IPS DF 6.9 (cell line): ENCODE results near the gene DCAF15.

Source experiments
- DNase-seq: peaks from one replicate; pipeline ENCODE4 v3.0.0-alpha.2; 2013; ENCODE audit warnings: low read depth, low spot score
- H3K27ac ChIP-seq: one replicate; pipeline ENCODE4 v1.5.1; 2013; ENCODE audit warnings: low read length, control low read depth
- H3K27me3 ChIP-seq: 2 replicates; pipeline ENCODE4 v1.6.1; 2013; ENCODE audit warnings: mild to moderate bottlenecking, low read length; ENCODE audit not compliant: control insufficient read depth, insufficient read depth
- H3K36me3 ChIP-seq: 2 replicates; pipeline ENCODE4 v1.6.1; 2013; ENCODE audit warnings: low read length; ENCODE audit not compliant: control insufficient read depth, insufficient read depth
- H3K4me1 ChIP-seq: 2 replicates; pipeline ENCODE4 v1.6.1; 2013; ENCODE audit warnings: low read length; ENCODE audit not compliant: control insufficient read depth, insufficient read depth
- H3K4me3 ChIP-seq: 2 replicates; pipeline ENCODE4 v1.5.1; 2013; ENCODE audit warnings: mild to moderate bottlenecking, low read length
- H3K9me3 ChIP-seq: 2 replicates; pipeline ENCODE4 v1.6.1; 2013; ENCODE audit warnings: low read length, inconsistent platforms; ENCODE audit not compliant: control insufficient read depth, insufficient read depth
- WGBS: extraction: QIAGEN DNeasy Blood & Tissue Kit; methylation state at CpG from one replicate; pipeline ENCODE4 v1.1.7; 2013; ENCODE audit warnings: mixed read lengths, missing lambda C conversion rate; ENCODE audit not compliant: insufficient read length, insufficient coverage; 5-methylcytosine and 5-hydroxymethylcytosine counted together

The DCAF15 gene

DNA sequence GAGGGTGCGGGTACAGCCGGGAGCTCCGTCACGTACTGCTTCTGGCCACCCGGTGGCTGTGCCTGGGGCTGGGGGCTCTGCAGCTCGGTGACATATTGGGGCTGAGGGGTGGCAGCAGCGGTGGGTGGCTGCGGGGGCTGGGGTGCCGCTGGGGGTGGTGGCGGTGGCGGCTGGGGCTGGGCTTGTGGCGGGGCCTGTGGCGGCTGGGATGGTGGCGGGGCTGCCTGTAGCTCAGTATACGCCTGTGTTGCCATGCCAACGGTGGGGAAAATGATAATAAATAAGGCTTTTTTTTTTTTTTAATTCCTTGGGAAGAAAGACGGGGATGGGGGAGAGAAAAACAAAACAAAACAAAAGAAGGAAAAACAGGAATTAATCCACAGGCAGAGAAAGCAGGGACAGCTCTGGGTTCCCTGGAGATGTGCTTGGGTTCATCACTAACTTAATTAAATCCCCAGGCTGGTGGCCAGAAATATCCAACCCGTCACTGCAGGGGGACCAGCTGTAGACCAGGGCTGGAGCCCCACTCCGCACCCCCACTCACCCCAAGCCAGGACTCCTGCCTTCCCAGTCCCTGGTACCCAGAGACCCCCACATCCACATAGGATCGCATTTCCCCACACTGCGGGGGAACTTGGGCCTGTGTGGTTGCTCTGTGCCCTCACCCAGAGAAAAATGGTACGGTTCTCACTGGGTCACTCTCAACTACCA is 41.4 kb downstream of the DCAF15 start:
- H3K9me3 ChIP-seq: no peaks in the 10 kb centered on the region
- H3K27me3 ChIP-seq: no peaks in the 10 kb centered on the region
- DNase-seq: no peak
- H3K4me1 ChIP-seq: no peaks in the 10 kb centered on the region; the same call in 1 of the 2 replicates
- WGBS: no CpG with 5 or more reads among the region's 22 CpGs
- H3K4me3 ChIP-seq: no peak overlapping the region
- H3K27ac ChIP-seq: no peak overlapping the region
- no peaks in the 10 kb centered on the region for H3K36me3 ChIP-seq

DNA sequence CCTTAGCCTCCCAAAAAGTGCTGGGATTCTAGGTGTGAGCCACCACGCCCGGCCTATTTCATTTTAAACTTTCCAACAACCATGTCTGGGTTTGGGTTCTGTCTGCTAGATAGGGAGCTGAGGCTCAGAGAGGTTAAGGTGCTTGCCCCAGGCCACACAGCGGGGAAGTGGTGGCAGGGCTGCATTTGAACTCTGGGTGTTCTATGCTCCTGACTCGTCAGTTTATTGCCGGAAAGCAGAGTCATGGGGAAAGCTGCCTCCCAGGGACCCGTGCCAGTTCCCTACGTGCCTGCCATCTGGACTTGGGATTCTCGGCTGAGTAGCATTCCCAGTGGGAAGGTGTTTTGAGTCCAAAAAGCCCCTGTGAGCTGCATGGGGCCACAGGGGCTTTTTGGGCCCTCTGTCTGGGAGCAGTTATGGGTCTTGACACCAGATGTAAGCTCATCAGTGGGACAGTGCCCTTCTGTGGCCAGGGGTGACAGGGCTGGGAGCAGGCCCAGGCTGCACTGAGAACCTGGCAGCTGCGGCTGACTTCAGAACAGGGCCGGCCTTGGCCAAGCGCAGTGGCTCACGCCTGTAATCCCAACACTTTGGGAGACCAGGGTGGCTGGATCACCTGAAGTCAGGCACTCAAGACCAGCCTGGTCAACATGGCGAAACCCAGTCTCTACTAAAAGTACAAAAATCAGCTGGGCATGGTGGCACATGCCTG is 42.9 kb downstream of the DCAF15 start:
- no CpG with 5 or more reads among the region's 13 CpGs for WGBS
- Histone ChIP-seq H3K36me3 (no peaks in the 10 kb centered on the region), H3K27me3 (no peaks in the 10 kb centered on the region), H3K27ac (no peak overlapping the region), H3K9me3 (no peaks in the 10 kb centered on the region), H3K4me1 (no peaks in the 10 kb centered on the region), H3K4me3 (no peak overlapping the region)
- DNase-seq: no peak

DNA sequence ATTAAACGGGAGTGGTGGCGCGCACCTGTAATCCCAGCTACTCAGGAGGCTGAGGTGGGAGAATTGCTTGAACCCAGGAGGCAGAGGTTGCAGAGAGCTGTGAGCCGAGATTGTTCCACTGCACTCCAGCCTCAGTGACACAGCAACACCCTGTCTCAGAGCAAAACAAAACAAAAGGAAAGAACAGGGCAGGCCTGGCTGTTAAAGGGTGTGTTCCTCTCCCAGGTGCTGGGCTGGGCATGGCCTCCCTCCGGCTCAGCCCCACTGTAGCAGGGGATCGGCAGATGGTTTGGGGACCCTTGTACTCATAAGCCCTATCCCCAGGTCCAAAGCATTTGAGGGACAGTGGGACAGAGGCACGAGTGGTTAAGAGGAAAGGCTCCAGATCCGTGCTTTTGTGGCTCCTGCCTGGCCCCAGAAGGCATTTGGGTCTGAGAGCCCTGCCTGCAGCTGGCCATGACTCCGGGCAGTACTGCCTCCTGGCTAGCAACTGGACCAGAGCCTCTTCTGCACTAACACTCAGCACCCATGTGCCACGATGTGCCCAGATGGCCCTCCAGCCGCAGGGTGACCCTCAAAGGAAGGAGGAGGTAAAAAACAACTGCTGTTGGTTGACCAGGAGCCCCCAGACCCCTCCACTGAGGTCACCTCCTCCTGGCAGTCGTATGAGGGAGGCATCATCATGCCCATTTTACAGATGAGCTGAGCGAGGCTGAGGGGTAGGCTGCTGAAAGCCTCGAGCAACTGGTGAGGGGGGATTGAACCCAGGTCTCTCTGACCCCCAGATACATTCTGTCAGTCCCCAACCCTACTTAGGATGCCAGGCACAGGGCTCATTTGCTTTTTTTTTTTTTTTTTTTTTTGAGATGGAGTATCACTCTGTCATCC is 43.8 kb downstream of the DCAF15 start:
- H3K36me3 ChIP-seq: no peaks in the 10 kb centered on the region
- H3K27me3 ChIP-seq: no peaks in the 10 kb centered on the region
- H3K4me1 ChIP-seq: no peaks in the 10 kb centered on the region
- no peak overlapping the region for H3K4me3 ChIP-seq
- H3K9me3 ChIP-seq: no peaks in the 10 kb centered on the region
- DNase-seq: no peak
- no CpG with 5 or more reads among the region's 14 CpGs for WGBS
- H3K27ac ChIP-seq: no peak overlapping the region

DNA sequence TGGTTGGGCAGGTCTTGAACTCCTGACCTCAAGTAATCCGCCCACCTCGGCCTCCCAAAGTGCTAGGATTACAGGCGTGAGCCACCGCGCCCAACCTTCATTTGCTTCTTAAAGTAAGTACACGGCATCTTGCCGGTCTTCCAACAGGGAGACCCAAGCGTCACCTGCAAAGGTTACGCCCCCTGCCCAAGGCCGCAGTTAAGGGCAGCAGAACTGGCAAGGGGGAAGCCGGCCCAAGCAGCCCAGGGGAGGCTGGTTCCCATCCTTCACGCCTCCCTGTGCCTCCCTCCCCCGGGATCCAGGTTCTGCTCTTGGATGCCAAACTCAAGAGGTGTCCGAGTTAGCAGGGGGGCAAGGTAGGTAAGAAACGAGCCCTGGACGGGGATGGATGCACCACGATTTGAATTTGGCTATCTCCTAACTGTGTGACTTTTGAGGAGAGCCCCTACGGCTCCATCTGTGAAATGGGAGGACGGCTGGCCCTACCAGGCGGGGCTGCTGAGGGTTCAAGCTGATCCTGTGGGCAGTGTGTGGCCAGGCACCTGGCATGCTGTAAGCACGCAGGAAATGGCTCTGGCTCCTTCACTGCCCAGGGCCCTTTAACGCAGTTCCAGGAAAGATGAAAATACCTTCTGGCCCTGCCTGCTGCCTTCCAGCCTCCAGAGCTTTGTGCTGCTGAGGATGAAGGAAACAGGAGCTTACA is 44.8 kb downstream of the DCAF15 start:
- Histone ChIP-seq H3K36me3 (no peaks in the 10 kb centered on the region), H3K4me1 (no peaks in the 10 kb centered on the region), H3K27me3 (no peaks in the 10 kb centered on the region), H3K27ac (no peak overlapping the region), H3K9me3 (no peaks in the 10 kb centered on the region), H3K4me3 (no peak overlapping the region)
- no peak for DNase-seq
- WGBS: no CpG with 5 or more reads among the region's 22 CpGs

DNA sequence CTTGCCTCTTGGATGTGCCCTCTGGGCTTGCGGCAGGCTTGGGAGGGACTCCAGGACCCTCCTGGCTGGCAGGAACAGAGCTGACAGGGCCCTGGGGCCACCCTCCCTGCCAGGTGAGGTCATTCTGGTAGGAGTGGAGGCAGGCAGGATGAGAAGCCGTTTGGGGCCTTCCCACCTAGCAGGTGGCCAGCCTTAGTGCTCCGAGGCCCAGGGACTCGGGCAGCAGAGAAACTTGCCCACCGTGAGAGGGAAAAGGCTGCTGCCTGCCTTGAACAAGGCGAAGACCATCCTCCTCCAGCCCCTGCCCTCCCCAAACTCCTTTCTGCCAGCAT is 45.3 kb downstream of the DCAF15 start:
- no peak for DNase-seq
- WGBS: no CpG with 5 or more reads among the region's 6 CpGs
- 0 out of 2 replicates have a peak, but pooled peaks cover under 1% of the 10 kb centered on the region for H3K4me1 ChIP-seq
- no peak overlapping the region for H3K4me3 ChIP-seq
- H3K9me3 ChIP-seq: no peaks in the 10 kb centered on the region
- no peak overlapping the region for H3K27ac ChIP-seq
- H3K27me3 ChIP-seq: no peaks in the 10 kb centered on the region
- no peaks in the 10 kb centered on the region for H3K36me3 ChIP-seq

DNA sequence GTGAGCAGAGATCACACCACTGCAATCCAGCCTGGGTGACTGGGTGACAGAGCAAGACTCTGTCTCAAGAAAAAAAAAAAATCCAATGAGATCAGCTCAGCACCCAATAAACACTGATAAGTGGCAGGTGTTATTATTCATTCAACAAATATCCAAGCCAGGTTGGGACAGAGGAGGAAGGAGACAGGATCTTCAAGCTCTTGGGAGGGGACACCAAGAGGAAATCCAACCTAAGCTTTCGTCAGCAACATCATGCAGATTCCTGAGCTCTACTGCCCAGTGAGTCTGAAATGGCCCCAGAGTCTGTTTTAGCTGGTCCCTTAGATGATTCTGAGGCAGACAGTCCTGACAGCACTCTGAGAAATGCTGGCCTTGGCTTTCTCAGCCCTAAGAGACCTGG is 46.1 kb downstream of the DCAF15 start:
- no peaks in the 10 kb centered on the region for H3K36me3 ChIP-seq
- no peaks in the 10 kb centered on the region for H3K27me3 ChIP-seq
- peaks cover 4% of the 10 kb centered on the region; the same call in 1 of the 2 replicates for H3K4me1 ChIP-seq
- WGBS: no CpG with 5 or more reads among the region's 1 CpG
- no peak overlapping the region for H3K27ac ChIP-seq
- no peak overlapping the region for H3K4me3 ChIP-seq
- DNase-seq: no peak
- no peaks in the 10 kb centered on the region for H3K9me3 ChIP-seq

DNA sequence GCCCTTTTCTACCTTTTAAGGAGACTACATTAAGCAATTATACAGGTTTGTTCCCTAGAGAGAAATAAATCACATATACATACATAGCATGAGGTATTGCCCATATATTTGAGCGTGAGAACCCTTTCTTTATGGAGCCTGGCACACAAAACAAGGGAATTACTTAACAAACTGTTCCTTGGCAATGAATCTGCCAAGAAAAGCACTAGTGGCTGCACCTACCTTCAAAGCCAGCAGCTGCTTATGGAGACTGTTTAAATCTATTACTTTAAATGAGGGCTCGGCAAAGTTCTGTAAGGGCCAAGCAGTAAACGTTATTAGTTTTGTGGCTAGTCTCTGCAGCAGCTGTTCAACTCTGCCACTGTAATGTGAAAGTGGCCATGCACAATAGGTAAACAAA is 46.8 kb downstream of the DCAF15 start:
- no peaks in the 10 kb centered on the region for H3K9me3 ChIP-seq
- H3K4me1 ChIP-seq: peaks cover 4% of the 10 kb centered on the region; the same call in 1 of the 2 replicates
- H3K27ac ChIP-seq: no peak overlapping the region
- H3K27me3 ChIP-seq: no peaks in the 10 kb centered on the region
- no CpG with 5 or more reads among the region's 3 CpGs for WGBS
- no peaks in the 10 kb centered on the region for H3K36me3 ChIP-seq
- H3K4me3 ChIP-seq: no peak overlapping the region
- DNase-seq: no peak

DNA sequence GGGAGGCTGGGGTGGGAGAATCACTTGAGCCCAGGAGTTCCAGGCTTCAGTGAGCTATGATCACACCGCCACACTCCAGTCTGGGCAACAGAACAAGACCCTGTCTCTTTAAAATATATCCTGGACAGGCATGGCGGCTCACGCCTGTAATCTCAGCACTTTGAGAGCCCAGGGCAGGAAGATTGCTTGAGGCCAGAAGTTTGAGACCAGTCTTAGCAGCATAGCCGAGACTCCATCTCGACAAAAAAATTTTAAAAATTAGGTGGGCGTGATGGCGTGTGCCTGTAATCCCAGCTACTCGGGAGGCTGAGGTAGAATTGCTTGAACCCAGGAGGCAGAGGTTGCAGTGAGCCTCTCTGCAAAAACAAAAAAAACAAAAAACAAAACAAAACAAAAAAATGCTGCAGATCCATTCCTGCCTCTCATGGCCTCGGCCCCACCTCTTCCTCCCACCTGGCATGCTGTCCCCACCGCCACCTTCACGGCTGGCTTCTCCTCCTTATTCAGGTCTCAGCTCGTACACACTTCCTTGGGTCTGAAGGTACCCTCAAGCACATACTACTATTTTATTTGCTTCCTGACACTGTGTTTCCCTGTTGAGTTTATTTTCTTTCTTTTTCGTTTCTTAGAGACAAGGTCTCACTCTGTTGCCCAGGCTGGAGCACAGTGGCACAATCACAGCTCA is 48.5 kb downstream of the DCAF15 start:
- DNase-seq: no peak
- WGBS: no CpG with 5 or more reads among the region's 13 CpGs
- Histone ChIP-seq H3K4me1 (peaks cover 4% of the 10 kb centered on the region; the same call in 1 of the 2 replicates), H3K9me3 (no peaks in the 10 kb centered on the region), H3K27me3 (no peaks in the 10 kb centered on the region), H3K4me3 (no peak overlapping the region), H3K36me3 (no peaks in the 10 kb centered on the region), H3K27ac (no peak overlapping the region)

DNA sequence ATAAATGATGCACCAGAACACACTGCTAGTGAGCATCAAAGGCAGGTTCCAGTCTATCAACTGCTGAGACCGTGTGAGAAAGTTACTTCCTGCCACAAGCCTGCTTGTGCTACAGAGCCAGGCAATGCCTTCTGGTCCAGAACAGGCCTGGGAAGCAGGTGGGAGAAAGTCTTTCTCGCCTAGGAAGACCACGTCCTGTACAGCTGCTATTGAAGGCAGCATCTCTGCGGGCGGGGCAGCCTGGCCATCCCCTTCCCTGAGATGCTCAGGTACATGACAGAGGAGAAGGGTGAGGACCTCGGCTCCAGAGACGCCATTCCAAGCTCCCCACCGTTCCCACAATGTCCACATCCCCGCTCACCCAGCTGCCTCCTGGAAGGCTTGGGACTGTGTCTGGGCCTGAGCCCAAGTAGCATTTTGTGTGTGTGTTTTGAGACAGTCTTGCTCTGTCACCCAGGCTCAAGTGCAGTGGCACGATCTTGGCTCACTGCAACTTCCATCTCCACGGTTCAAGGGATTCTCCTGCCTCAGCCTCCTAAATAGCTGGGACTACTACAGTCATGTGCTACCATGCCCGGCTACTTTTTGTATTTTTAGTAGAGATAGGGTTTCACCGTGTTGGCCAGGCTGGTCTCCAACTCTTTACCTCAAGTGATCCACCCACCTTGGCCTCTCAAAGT is 50.4 kb downstream of the DCAF15 start:
- no CpG with 5 or more reads among the region's 13 CpGs for WGBS
- peaks cover 4% of the 10 kb centered on the region; the same call in 1 of the 2 replicates for H3K4me1 ChIP-seq
- DNase-seq: no peak
- no peaks in the 10 kb centered on the region for H3K27me3 ChIP-seq
- H3K27ac ChIP-seq: no peak overlapping the region
- H3K36me3 ChIP-seq: no peaks in the 10 kb centered on the region
- no peaks in the 10 kb centered on the region for H3K9me3 ChIP-seq
- H3K4me3 ChIP-seq: no peak overlapping the region
